ENCODE data around the gene CALR3. TPM values are rescaled to one million over a fixed set of nuclear protein-coding genes. Genes with fewer than 3 reads are reported as not detected.

CALR3 gene
- polyA plus RNA-seq, 1 experiment, result not detected

GRCh38 chr19:16445238-16446107 is 50.5 kb downstream of the CALR3 start:
- TF ChIP-seq CTCF (IDR thresholded peaks at IDR 0.05; ENCODE audit: low read depth, low read length), result no peak
- H3K4me3 ChIP-seq (ENCODE audit: low read depth, low read length), result no peak overlapping the region
- no peak for DNase-seq (ENCODE audit: low read depth, low spot score)
- no peaks in the 10 kb centered on the region for H3K27me3 ChIP-seq (ENCODE audit: control insufficient read depth, insufficient read depth, low read length)
- POLR2A ChIA-PET, result interaction anchor here (0.6 kb wide), 2 partner anchors 16 to 630 kb away, joined by 3 to 10 read pairs; partner anchors contain the start of gene MYO9B
- peak overlapping the region; percentile 11 for H3K27ac ChIP-seq (ENCODE audit: low read depth, low read length)
- CTCF ChIA-PET, result interaction anchor here (1.0 kb wide), 1 partner anchor 9 kb away, joined by 3 read pairs; no protein-coding TSS in a partner anchor
- no peaks in the 10 kb centered on the region for H3K9me3 ChIP-seq (ENCODE audit: control insufficient read depth, insufficient read depth, low read length)

GRCh38 chr19:16444269-16444600 is 51.7 kb downstream of the CALR3 start:
- CTCF ChIA-PET, result no interaction called here
- POLR2A ChIA-PET, result no interaction called here
- TF ChIP-seq CTCF (IDR thresholded peaks at IDR 0.05; ENCODE audit: low read depth, low read length), result no peak

DNA sequence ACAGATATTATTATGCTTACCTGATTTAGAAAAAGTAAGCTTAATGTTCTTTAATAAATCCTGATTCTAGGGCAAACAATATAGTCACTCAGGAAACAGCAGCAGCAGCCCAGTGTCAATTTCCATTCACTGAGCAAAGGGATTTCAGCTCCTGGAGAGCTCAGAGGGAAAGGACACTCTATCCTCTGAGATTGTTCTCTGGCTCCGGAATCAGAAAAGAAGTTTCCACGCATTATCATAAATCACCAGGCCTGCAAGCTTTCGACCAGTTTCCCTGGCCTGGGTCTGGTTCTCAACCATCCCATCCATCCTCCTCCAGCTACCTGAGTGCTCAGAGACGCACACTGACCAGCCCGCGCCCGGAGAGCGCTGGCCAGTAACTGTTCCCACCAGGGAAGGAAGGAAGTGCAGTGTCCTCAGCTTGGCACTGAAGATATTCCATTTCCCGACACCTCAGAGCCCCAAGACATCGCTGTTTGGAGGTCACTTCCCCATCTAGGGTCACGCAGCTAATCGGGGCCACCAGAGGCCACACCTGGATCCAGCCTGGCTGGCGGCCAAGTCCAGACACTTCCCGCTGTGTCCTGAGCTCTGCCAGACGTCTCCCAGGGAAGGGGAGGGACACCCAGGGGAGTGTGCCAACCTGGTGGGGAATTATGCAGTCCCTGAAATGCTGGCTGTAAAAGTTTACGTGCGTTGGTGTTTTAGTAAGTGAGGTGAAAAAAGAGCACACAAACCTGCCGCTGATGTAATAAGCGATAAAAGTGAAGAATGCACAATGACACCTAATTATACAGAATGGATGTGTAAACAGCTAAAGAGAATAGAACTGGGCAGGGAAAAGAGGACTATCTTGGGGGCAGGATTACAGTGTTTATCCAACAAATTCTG is 53.3 kb downstream of the CALR3 start:
- no peaks in the 10 kb centered on the region for H3K27me3 ChIP-seq (ENCODE audit: control insufficient read depth, insufficient read depth, low read length)
- no peak for DNase-seq (ENCODE audit: low read depth, low spot score)
- no peak for TF ChIP-seq CTCF (IDR thresholded peaks at IDR 0.05; ENCODE audit: low read depth, low read length)
- H3K9me3 ChIP-seq (ENCODE audit: control insufficient read depth, insufficient read depth, low read length), result no peaks in the 10 kb centered on the region
- H3K4me3 ChIP-seq (ENCODE audit: low read depth, low read length), result no peak overlapping the region
- H3K27ac ChIP-seq (ENCODE audit: low read depth, low read length), result no peak overlapping the region
- ChIA-PET CTCF (interaction anchor here (1.0 to 2.0 kb wide), 3 partner anchors 12 to 25 kb away, joined by 4 to 9 read pairs (median 4); no protein-coding TSS in a partner anchor), POLR2A (no interaction called here)

More at GRCh38 chr19:16444269-16444600, 51.7 kb downstream of the CALR3 start:
- DNase-seq (ENCODE audit: low read depth, low spot score), result no peak
- H3K9me3 ChIP-seq (ENCODE audit: control insufficient read depth, insufficient read depth, low read length), result no peaks in the 10 kb centered on the region
- H3K27me3 ChIP-seq (ENCODE audit: control insufficient read depth, insufficient read depth, low read length), result no peaks in the 10 kb centered on the region
- no peak overlapping the region for H3K4me3 ChIP-seq (ENCODE audit: low read depth, low read length)
- no peak overlapping the region for H3K27ac ChIP-seq (ENCODE audit: low read depth, low read length)

GRCh38 chr19:16441661-16442162 is 54.3 kb downstream of the CALR3 start:
- H3K27ac ChIP-seq (ENCODE audit: low read depth, low read length), result no peak overlapping the region
- no peaks in the 10 kb centered on the region for H3K27me3 ChIP-seq (ENCODE audit: control insufficient read depth, insufficient read depth, low read length)
- CTCF ChIA-PET, result interaction anchor here (0.7 to 2.0 kb wide), 6 partner anchors 11 to 82 kb away, joined by 4 to 9 read pairs (median 4); no protein-coding TSS in a partner anchor
- peak; percentile 50 for TF ChIP-seq CTCF (IDR thresholded peaks at IDR 0.05; ENCODE audit: low read depth, low read length)
- no peak overlapping the region for H3K4me3 ChIP-seq (ENCODE audit: low read depth, low read length)
- DNase-seq (ENCODE audit: low read depth, low spot score), result no peak
- H3K9me3 ChIP-seq (ENCODE audit: control insufficient read depth, insufficient read depth, low read length), result no peaks in the 10 kb centered on the region
- POLR2A ChIA-PET, result no interaction called here

All from AG04450 (cell line).